GM10248 (cell line): Measurements from ENCODE around the gene SEMG1.

Source experiments
- CTCF ChIA-PET: fragments of 300-600 bp; sonication (Branson Sonifier 250); formaldehyde crosslinking; extraction: SDS; loops from one replicate; lab custom pipeline; 2021; ENCODE audit warnings: antibody characterized with exemption; lab: Yijun Ruan, JAX
- POLR2A ChIA-PET: fragments of 350-650 bp; sonication (Branson Sonifier 250); formaldehyde crosslinking; extraction: SDS; loops from one replicate; lab custom pipeline; 2020; ENCODE audit warnings: antibody characterized with exemption; lab: Yijun Ruan, JAX
- DNase-seq: peaks from one replicate; pipeline ENCODE4 v3.0.0; 2012; ENCODE audit errors: extremely low spot score
- CTCF ChIP-seq: IDR thresholded peaks from 2 replicates; pipeline ENCODE4 v1.5.1; 2012; ENCODE audit warnings: mild to moderate bottlenecking, low read depth; ENCODE audit errors: extremely low read depth, missing control alignments, control extremely low read depth

The SEMG1 gene

GRCh38 chr20:45206725-45207124 is at the start of gene SEMG1:
Gene SEMG1 (plus strand): TSS chr20:45207033. CDS start chr20:45207054, 21 bp downstream.
- no peak for DNase-seq
- no peak for TF ChIP-seq CTCF
- ChIA-PET CTCF (no interaction called here), POLR2A (no interaction called here)

GRCh38 chr20:45157962-45158361 is 48.9 kb upstream of the SEMG1 start:
- DNase-seq, result no peak
- ChIA-PET POLR2A (no interaction called here), CTCF (interaction anchor here (1.0 to 2.0 kb wide), 2 partner anchors 19 to 46 kb away, joined by 5 to 6 read pairs; no protein-coding TSS in a partner anchor)
- no peak for TF ChIP-seq CTCF

GRCh38 chr20:45163083-45163803 is 43.6 kb upstream of the SEMG1 start:
- no peak for TF ChIP-seq CTCF
- POLR2A ChIA-PET, result no interaction called here
- CTCF ChIA-PET, result interaction anchor here (1.0 to 1.7 kb wide), 2 partner anchors 10 to 109 kb away, joined by 3 to 4 read pairs; no protein-coding TSS in a partner anchor
- no peak for DNase-seq

- ChIA-PET CTCF (interaction anchor here (1.1 kb wide), 1 partner anchor 51 kb away, joined by 3 read pairs; no protein-coding TSS in a partner anchor), POLR2A (no interaction called here)
- no peak for DNase-seq
- no peak for TF ChIP-seq CTCF
Measured at GRCh38 chr20:45164906-45165305, 41.9 kb upstream of the SEMG1 start.

GRCh38 chr20:45173522-45173921 is 33.3 kb upstream of the SEMG1 start:
- ChIA-PET POLR2A (no interaction called here), CTCF (interaction anchor here (1.8 kb wide), 1 partner anchor 77 kb away, joined by 5 read pairs; no protein-coding TSS in a partner anchor)
- no peak for DNase-seq
- no peak for TF ChIP-seq CTCF

GRCh38 chr20:45174434-45175364 is 32.1 kb upstream of the SEMG1 start, which contains the start of gene PI3:
Gene PI3 (plus strand): TSS chr20:45174902. CDS start chr20:45174923, 21 bp downstream.
- DNase-seq, result no peak
- ChIA-PET POLR2A (no interaction called here), CTCF (interaction anchor here (1.4 kb wide), 1 partner anchor 13 kb away, joined by 4 read pairs; no protein-coding TSS in a partner anchor)
- no peak for TF ChIP-seq CTCF
